ENCODE results near the gene ERAS. TPM values are rescaled to one million over a fixed set of nuclear protein-coding genes. Genes with fewer than 3 reads are reported as not detected.
"Not testable (repeated sequence)": the region's sequence is repeated elsewhere in the genome, so short reads cannot be mapped to it uniquely, and the experiment has no call there.

Gene ERAS
- total and polyA plus RNA-seq, 2 donors (not counting 3 experiments of a cell fraction or from before 2014, with no cell fraction given) = 0.14 TPM; not detected in 1

DNA sequence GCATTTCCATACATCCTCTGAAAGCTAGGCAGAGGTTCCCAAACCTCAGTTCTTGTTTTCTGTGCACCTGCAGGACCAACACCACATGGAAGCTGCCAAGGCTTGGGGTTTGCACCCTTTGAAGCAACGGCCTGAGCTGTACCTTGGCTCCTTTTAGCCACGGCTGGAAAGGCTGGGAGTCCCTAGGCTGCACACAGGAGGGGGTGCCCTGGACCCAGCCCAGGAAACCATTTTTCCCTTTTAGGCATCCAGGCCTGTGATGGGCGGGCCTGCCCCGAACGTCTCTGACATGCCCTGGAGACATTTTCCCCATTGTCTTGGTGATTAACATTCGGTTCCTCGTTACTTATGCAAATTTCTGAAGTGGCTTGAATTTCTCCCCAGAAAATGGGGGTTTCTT, 26.5 kb downstream of the ERAS start:
- ChIA-PET POLR2A (no interaction called here), CTCF (no interaction called here)
- Histone ChIP-seq H3K27me3 (ENCODE audit: control insufficient read depth in 2 of 2, insufficient read depth in 2 of 2, low read length in 2 of 2) (no peaks in the 10 kb centered on the region), H4K20me1 (replicated peaks; ENCODE audit: control insufficient read depth, extremely low read depth, insufficient read depth, low read length) (no peaks in the 10 kb centered on the region), H3K9me1 (replicated peaks; ENCODE audit: control insufficient read depth, extremely low read depth, insufficient read depth, low read length) (no peaks in the 10 kb centered on the region), H3K4me1 (ENCODE audit: control insufficient read depth, extremely low read depth, insufficient read depth, low read length) (no peaks in the 10 kb centered on the region), H3K9ac (replicated peaks; ENCODE audit: extremely low read depth, insufficient read depth, low read length) (no peak overlapping the region), H3K36me3 (ENCODE audit: control insufficient read depth in 2 of 2, extremely low read depth in 1 of 2, insufficient read depth in 2 of 2, low read length in 2 of 2) (no peaks in the 10 kb centered on the region), H3K27ac (ENCODE audit: insufficient read depth, low read depth, low read length) (no peak overlapping the region), H3K4me3 (replicated peaks in 1 of 3; ENCODE audit: insufficient read depth in 1 of 3, low read depth in 1 of 3, low read length in 3 of 3) (no peak overlapping the region), H2AFZ (ENCODE audit: low read depth, low read length) (no peak overlapping the region), H3K4me2 (ENCODE audit: insufficient read depth, low read length) (no peak overlapping the region), H3K9me3 (replicated peaks; ENCODE audit: control insufficient read depth, insufficient read depth, low read length) (no peaks in the 10 kb centered on the region), H3K79me2 (ENCODE audit: control insufficient read depth, insufficient read depth, low read length) (no peaks in the 10 kb centered on the region)
- dilution Hi-C loops (cut with MboI; ENCODE audit: extremely low pct_ligation_motif_present, low sequenced_read_pairs) (no loop called here), intact Hi-C loops (cut with micrococcal nuclease) (no loop called here)
- DNase-seq (ENCODE audit: low read depth, low spot score) (no peak), FAIRE-seq (no peak)
- BruUV-seq (replicated peaks) = no TSS peak
- TF ChIP-seq CTCF (IDR thresholded peaks at IDR 0.05; ENCODE audit: extremely low read depth in 1 of 2, insufficient read depth in 1 of 2, low read depth in 1 of 2, low read length in 2 of 2) = no peak
- TF ChIP-seq, protein P1, sequence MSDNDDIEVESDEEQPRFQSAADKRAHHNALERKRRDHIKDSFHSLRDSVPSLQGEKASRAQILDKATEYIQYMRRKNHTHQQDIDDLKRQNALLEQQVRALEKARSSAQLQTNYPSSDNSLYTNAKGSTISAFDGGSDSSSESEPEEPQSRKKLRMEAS (IDR thresholded peaks at IDR 0.05; ENCODE audit: insufficient read depth, insufficient read length) = no peak
- no peak for TF ChIP-seq MYC (IDR thresholded peaks at IDR 0.05; ENCODE audit: low read depth, low read length)
- TF ChIP-seq POLR2AphosphoS5 (IDR thresholded peaks at IDR 0.05; ENCODE audit: insufficient read depth, low read depth, low read length) = no peak
- TF ChIP-seq EZH2 (IDR thresholded peaks at IDR 0.05; ENCODE audit: borderline replicate concordance, low read depth, low read length, severe bottlenecking) = no peak
- TF ChIP-seq JUN (IDR thresholded peaks at IDR 0.05; ENCODE audit: borderline replicate concordance, insufficient read depth, insufficient read length, low read depth) = no peak
- no peak for TF ChIP-seq POLR2A (IDR thresholded peaks at IDR 0.05; ENCODE audit: low read depth, low read length)
- TF ChIP-seq GATA2 (IDR thresholded peaks at IDR 0.05; ENCODE audit: insufficient read depth, insufficient read length, low read depth, low read length) = no peak
- no peak for TF ChIP-seq FOS (IDR thresholded peaks at IDR 0.05; ENCODE audit: borderline replicate concordance, insufficient read depth, low read length)

- H3K79me2 ChIP-seq (ENCODE audit: control insufficient read depth, insufficient read depth, low read length); H3K4me2 ChIP-seq (ENCODE audit: insufficient read depth, low read length); H3K4me3 ChIP-seq (replicated peaks in 1 of 3; ENCODE audit: insufficient read depth in 1 of 3, low read depth in 1 of 3, low read length in 3 of 3); BruUV-seq (replicated peaks); H3K9me3 ChIP-seq (replicated peaks; ENCODE audit: control insufficient read depth, insufficient read depth, low read length); H4K20me1 ChIP-seq (replicated peaks; ENCODE audit: control insufficient read depth, extremely low read depth, insufficient read depth, low read length); POLR2A ChIA-PET; H3K4me1 ChIP-seq (ENCODE audit: control insufficient read depth, extremely low read depth, insufficient read depth, low read length); DNase-seq (ENCODE audit: low read depth, low spot score); H3K36me3 ChIP-seq (ENCODE audit: control insufficient read depth in 2 of 2, extremely low read depth in 1 of 2, insufficient read depth in 2 of 2, low read length in 2 of 2); H3K9me1 ChIP-seq (replicated peaks; ENCODE audit: control insufficient read depth, extremely low read depth, insufficient read depth, low read length); H3K27me3 ChIP-seq (ENCODE audit: control insufficient read depth in 2 of 2, insufficient read depth in 2 of 2, low read length in 2 of 2); H3K27ac ChIP-seq (ENCODE audit: insufficient read depth, low read depth, low read length); intact Hi-C loops (cut with micrococcal nuclease); H2AFZ ChIP-seq (ENCODE audit: low read depth, low read length); H3K9ac ChIP-seq (replicated peaks; ENCODE audit: extremely low read depth, insufficient read depth, low read length); dilution Hi-C loops (cut with MboI; ENCODE audit: extremely low pct_ligation_motif_present, low sequenced_read_pairs); CTCF ChIA-PET; FAIRE-seq: not testable (repeated sequence)
Measured at GRCh38 chrX:48853494-48853893, 27.2 kb downstream of the ERAS start.

DNA sequence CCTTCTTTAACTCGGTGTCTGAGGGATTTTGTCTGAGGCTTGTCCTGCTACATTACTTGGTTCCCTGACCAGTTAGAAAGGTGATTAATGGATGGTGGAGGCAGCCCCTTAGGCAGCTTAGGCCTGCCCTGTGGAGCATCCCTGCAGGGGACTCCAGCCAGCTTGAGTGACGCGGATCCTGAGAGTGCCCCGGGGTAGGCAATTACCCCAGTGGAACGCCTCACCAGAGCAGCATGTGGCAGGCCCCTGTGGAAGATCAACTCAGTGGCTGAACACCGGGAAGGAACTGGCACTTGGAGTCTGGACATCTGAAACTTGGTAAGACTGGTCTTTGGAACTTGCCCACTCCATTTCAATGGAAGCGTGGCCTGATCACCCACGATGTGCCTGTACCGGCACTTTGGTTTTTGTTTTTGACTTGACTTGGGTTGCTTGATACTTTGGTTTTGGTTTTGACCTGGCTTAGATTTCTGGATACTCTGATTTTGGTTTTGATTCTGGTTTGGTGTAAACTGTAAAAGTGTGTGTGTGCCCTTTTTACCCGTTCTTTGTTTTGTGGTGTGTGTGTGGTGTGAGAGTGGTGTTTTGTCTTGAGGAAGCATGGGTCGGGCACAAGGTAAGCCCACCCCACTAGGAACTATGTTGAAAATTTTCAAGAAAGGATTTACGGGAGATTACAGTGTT, 27.9 kb downstream of the ERAS start:
- H3K4me1 ChIP-seq (ENCODE audit: control insufficient read depth, extremely low read depth, insufficient read depth, low read length); H2AFZ ChIP-seq (ENCODE audit: low read depth, low read length); H3K27me3 ChIP-seq (ENCODE audit: control insufficient read depth in 2 of 2, insufficient read depth in 2 of 2, low read length in 2 of 2); H4K20me1 ChIP-seq (replicated peaks; ENCODE audit: control insufficient read depth, extremely low read depth, insufficient read depth, low read length); dilution Hi-C loops (cut with MboI; ENCODE audit: extremely low pct_ligation_motif_present, low sequenced_read_pairs); POLR2A ChIA-PET; H3K9me1 ChIP-seq (replicated peaks; ENCODE audit: control insufficient read depth, extremely low read depth, insufficient read depth, low read length); BruUV-seq (replicated peaks); FAIRE-seq; H3K4me3 ChIP-seq (replicated peaks in 1 of 3; ENCODE audit: insufficient read depth in 1 of 3, low read depth in 1 of 3, low read length in 3 of 3); H3K9me3 ChIP-seq (replicated peaks; ENCODE audit: control insufficient read depth, insufficient read depth, low read length); H3K36me3 ChIP-seq (ENCODE audit: control insufficient read depth in 2 of 2, extremely low read depth in 1 of 2, insufficient read depth in 2 of 2, low read length in 2 of 2); H3K9ac ChIP-seq (replicated peaks; ENCODE audit: extremely low read depth, insufficient read depth, low read length); H3K4me2 ChIP-seq (ENCODE audit: insufficient read depth, low read length); H3K79me2 ChIP-seq (ENCODE audit: control insufficient read depth, insufficient read depth, low read length); DNase-seq (ENCODE audit: low read depth, low spot score); CTCF ChIA-PET; H3K27ac ChIP-seq (ENCODE audit: insufficient read depth, low read depth, low read length); intact Hi-C loops (cut with micrococcal nuclease): not testable (repeated sequence)

Data from endothelial cell of umbilical vein (primary cell).